ENCODE measurements around the gene LILRB2.
"Not testable (repeated sequence)": the region's sequence is repeated elsewhere in the genome, so short reads cannot be mapped to it uniquely, and the experiment has no call there.

Gene LILRB2

DNA sequence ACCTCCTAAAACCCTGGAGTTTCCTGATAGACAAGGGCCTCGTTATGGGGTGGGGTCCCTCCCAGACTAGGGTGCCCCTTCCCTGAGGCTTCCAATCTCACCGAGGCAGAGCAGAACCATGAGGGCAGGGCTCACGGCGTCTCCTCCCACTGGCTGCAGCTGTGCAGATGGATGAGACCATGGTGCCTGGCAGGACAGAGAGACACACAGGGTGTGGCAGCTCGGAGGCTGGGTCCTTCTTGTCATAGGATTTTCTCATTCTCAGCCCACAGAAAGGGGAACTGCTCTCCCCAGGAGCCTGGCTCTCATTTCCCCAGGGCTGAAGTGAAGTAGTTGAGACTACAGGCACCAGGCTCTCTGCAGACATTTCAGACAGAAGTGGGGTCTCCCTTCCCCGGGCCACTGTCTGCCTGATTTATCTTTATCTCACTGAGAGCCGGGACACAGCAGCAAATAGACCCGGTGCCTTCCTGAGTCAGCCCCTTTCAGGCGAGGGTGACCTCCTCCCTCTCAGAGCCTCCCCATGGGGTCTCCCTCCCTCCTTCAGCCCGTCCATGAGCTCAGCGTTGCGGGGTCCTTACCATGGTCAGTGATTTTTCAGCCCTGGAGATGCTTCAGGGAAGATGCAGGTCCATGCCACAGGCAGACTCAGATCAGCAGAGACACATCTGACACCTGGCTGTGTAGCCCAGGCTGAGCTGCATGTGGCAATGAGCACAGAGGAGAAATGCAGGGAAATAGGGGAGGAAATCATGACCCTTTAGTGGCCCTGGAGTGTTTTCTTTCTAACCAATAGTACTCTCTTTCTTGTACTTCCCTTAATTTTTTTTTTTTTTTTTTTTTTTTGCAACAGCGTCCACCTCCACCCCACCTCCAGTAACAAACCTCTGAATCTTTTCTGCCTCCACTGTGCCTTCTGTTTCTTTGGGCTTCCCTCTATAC is 31.8 kb upstream of the LILRB2 start, which contains the start of gene LILRA5:
LILRA5 (minus strand) TSS at position 731 of the 942 bp plus-strand sequence; CDS start at position 584, 147 bp downstream.
- no peak for TF ChIP-seq ZNF274 (IDR thresholded peaks at IDR 0.05; ENCODE audit: low read depth, low read length)
- no peak within 1 kb of the TSS for H3K4me3 ChIP-seq (ENCODE audit: low read length)

GRCh38 chr19:54312011-54312410 is 31.1 kb upstream of the LILRB2 start:
- no peak for TF ChIP-seq ZNF274 (IDR thresholded peaks at IDR 0.05; ENCODE audit: low read depth, low read length)
- H3K4me3 ChIP-seq (ENCODE audit: low read length): no peak overlapping the region

DNA sequence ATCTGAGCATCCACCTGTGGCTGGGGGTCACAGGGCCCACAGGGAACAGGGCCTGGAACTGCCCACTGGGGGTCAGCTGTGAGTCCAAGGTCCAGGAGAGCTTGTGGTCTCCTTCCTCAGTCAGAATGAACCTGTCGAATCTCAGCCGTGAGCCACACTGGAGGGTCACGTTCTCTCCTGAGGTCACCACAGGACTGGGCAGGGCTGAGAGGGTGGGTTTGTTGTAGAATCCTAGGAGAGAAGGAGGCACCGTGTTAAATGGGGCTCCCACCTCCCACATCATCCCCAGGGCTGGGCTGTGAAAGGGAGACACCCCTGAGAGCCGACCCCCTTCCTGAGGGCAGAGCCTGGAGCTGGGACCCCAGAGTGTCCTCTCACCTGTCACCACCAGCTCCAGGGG is 30.6 kb upstream of the LILRB2 start:
- TF ChIP-seq ZNF274 (IDR thresholded peaks at IDR 0.05; ENCODE audit: low read depth, low read length): no peak

GRCh38 chr19:54310543-54310942 is 29.6 kb upstream of the LILRB2 start:
- no peak overlapping the region for H3K4me3 ChIP-seq (ENCODE audit: low read length)
- no peak for TF ChIP-seq ZNF274 (IDR thresholded peaks at IDR 0.05; ENCODE audit: low read depth, low read length)

More for the DNA sequence above, 30.6 kb upstream of the LILRB2 start:
- no peak overlapping the region for H3K4me3 ChIP-seq (ENCODE audit: low read length)

DNA sequence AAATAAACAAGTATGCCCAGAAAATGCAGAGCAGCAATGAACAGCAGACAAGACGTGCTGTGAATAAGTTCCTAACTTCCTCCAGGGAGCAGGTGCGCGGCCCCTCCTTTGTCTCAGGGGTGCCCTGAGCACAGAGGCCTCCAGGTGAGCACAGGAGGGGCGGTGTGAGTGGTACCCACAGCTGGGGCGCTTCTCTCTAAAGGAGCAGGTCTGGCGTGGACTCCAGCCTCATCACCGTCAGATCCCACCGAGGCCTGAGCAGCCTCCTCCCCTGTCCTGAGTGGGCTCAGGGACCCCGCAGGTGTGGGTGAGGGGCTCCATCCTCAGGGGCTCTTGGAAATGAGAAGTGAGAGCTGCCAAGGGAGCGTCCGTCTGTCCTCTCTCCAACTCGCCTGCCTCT is 28.9 kb upstream of the LILRB2 start:
- H3K4me3 ChIP-seq (ENCODE audit: low read length): no peak overlapping the region
- no peak for TF ChIP-seq ZNF274 (IDR thresholded peaks at IDR 0.05; ENCODE audit: low read depth, low read length)

- TF ChIP-seq ZNF274 (IDR thresholded peaks at IDR 0.05; ENCODE audit: low read depth, low read length): no peak
- no peak overlapping the region for H3K4me3 ChIP-seq (ENCODE audit: low read length)
These were observed 26.6 kb upstream of the LILRB2 start for GRCh38 chr19:54307389-54308020.

DNA sequence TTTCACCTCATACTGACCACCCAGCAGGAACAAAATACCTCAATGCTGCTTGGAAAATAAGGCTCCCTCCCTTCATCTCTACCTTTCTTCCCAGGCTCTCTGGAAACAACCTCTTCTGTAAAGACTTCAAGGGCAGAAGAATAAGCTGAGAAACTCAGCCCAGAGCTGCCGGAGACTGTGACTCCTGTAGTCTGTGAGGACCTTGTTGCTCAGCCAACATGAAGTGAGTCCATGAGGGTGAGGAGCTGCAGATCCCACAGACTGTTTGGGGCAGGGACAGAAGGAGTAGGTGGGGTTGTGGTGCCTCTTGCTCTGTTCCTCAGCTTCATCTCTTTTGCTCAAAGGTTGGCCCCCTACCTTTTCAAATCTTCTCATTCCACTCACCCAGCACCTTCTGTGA is 24.2 kb upstream of the LILRB2 start:
- H3K4me3 ChIP-seq (ENCODE audit: low read length): no peak overlapping the region
- TF ChIP-seq ZNF274 (IDR thresholded peaks at IDR 0.05; ENCODE audit: low read depth, low read length): no peak

- no peak overlapping the region for H3K4me3 ChIP-seq (ENCODE audit: low read length)
- no peak for TF ChIP-seq ZNF274 (IDR thresholded peaks at IDR 0.05; ENCODE audit: low read depth, low read length)
These were observed 21.3 kb upstream of the LILRB2 start for GRCh38 chr19:54302257-54302656.

GRCh38 chr19:54299515-54299914 is 18.6 kb upstream of the LILRB2 start:
- H3K4me3 ChIP-seq (ENCODE audit: low read length): no peak overlapping the region
- TF ChIP-seq ZNF274 (IDR thresholded peaks at IDR 0.05; ENCODE audit: low read depth, low read length): no peak

DNA sequence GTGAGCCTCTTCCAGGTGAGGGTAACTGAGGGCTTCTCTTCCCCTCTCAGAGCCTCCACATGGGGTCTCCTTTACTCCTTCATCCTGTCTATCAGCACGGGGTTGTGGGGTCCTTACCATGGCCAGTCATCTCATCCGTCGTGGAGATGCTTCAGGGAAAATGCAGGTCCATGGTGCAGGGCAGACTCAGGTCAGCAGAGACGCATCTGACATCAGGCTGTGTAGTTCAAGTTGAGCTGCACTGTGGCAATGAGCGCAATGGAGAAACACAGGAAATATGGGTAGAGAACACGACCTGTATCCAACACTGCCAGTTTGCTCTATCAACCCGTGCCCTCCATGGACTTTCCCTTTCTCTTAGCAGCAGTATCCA is 18.2 kb upstream of the LILRB2 start:
- H3K4me3 ChIP-seq (ENCODE audit: low read length): no peak overlapping the region
- no peak for TF ChIP-seq ZNF274 (IDR thresholded peaks at IDR 0.05; ENCODE audit: low read depth, low read length)

GRCh38 chr19:54298357-54299125 is 17.6 kb upstream of the LILRB2 start:
- no peak for TF ChIP-seq ZNF274 (IDR thresholded peaks at IDR 0.05; ENCODE audit: low read depth, low read length)
- H3K4me3 ChIP-seq (ENCODE audit: low read length): no peak overlapping the region

DNA sequence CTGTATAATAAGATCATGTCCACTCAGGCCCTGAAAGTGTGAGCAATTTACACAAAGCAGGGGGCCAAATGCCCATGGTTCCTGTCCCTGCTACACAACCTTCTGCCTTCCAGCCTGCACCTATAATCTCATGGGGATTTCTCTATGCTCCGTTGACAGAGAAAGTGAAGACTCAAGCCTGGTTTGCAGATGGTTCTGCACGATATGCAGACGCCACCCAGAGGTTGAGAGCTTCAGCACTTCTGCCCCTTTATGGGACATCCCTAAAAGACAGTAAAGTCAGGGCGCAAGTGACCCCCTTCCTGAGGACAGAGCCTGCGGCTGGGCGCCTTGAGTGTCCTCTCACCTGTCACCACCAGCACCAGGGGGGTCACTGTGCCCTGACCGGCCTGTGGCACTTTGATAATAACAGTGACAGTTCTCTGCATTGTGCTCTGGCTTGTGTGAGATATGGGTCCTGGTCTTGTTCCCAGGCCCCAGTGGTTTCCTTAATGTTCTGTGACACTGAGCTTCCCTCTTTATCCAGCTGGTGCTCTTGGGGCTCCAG is 16.9 kb upstream of the LILRB2 start:
- H3K4me3 ChIP-seq (ENCODE audit: low read length): no peak overlapping the region
- no peak for TF ChIP-seq ZNF274 (IDR thresholded peaks at IDR 0.05; ENCODE audit: low read depth, low read length)

- no peak for TF ChIP-seq ZNF274 (IDR thresholded peaks at IDR 0.05; ENCODE audit: low read depth, low read length)
These were observed 13.6 kb upstream of the LILRB2 start for GRCh38 chr19:54294539-54294938.

DNA sequence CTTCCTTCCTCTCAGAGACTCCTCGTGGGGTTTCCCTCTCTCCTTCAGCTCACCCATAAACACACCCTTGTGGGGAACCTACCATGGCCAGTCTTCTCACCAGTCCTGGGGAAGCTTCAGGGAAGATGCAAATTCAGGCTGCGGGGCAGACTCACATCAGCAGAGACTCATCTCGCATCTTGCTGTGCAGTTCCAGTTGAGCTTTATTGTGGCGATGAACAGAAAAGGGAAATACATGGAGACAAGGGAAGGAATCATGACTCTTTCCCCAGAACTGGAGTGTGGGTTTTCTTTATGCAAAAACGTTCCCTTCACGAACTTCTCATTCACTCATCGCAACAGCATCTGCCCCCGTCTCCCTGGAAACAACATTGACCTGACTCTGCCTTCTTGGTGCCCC is 8.2 kb upstream of the LILRB2 start:
- not testable (repeated sequence) for H3K4me3 ChIP-seq (ENCODE audit: low read length)

More at GRCh38 chr19:54294539-54294938, 13.6 kb upstream of the LILRB2 start:
- H3K4me3 ChIP-seq (ENCODE audit: low read length): no peak overlapping the region
